Type B pancreatic cell (in vitro differentiated cells): ENCODE data around the gene PARD3. TPM values are rescaled to one million over a fixed set of nuclear protein-coding genes. Genes with fewer than 3 reads are reported as not detected.

Experiments used
- DNase-seq: peaks from one replicate; pipeline ENCODE4 v3.0.0; 2021; ENCODE audit warnings: mixed read lengths; ENCODE audit not compliant: unreplicated experiment; ENCODE audit errors: extremely low spot score
- H3K27ac Mint-ChIP-seq: 2 replicates; pipeline ENCODE4 v1.8.0; 2021; ENCODE audit warnings: mild to moderate bottlenecking, mixed read lengths
- H3K27me3 Mint-ChIP-seq: 2 replicates; pipeline ENCODE4 v1.8.0; 2021; ENCODE audit warnings: mixed read lengths
- H3K36me3 Mint-ChIP-seq: 2 replicates; pipeline ENCODE4 v1.8.0; 2021; ENCODE audit warnings: mixed read lengths
- H3K4me1 Mint-ChIP-seq: one replicate; pipeline ENCODE4 v1.8.0; 2021; ENCODE audit warnings: mixed read lengths; ENCODE audit not compliant: unreplicated experiment
- H3K4me3 Mint-ChIP-seq: 2 replicates; pipeline ENCODE4 v1.8.0; 2021; ENCODE audit warnings: mild to moderate bottlenecking, mixed read lengths
- H3K9me3 Mint-ChIP-seq: 2 replicates; pipeline ENCODE4 v1.8.0; 2021; ENCODE audit warnings: mixed read lengths
- total RNA-seq: library from RNA; stranded (reverse); gene quantifications from 2 replicates; pipeline ENCODE4 v1.2.1, GENCODE V29; 2021; ENCODE audit warnings: low replicate concordance
- TF ChIP-seq, protein P1 (sequence below): fragments of 200-600 bp; sonication (generic); conservative IDR thresholded peaks from 2 replicates; pipeline ENCODE4 v1.5.0; 2021; ENCODE audit warnings: antibody characterized with exemption, mild to moderate bottlenecking

Gene PARD3
- total RNA-seq, 1 donor from 2014 or later, result 52.3 TPM

DNA sequence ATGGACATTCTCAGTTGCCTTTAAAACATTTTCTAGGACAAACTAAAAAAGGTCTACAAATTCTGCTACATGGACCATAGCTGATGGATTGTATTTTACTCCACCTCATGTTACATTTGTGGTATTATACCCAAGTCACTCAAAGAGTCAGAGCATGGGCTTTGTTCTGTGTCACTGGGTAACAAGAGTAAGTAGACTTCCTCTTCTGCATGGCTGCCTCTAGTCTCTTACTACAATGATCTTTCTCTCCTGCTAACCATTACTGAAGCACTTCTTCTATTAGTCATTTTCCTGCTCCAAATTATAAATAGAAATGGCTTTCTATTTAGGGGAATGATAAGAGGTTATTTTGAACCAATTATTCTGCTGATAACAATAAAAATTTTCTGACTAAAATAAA lies 753.3 kb downstream of the PARD3 start:
- TF ChIP-seq, protein P1, sequence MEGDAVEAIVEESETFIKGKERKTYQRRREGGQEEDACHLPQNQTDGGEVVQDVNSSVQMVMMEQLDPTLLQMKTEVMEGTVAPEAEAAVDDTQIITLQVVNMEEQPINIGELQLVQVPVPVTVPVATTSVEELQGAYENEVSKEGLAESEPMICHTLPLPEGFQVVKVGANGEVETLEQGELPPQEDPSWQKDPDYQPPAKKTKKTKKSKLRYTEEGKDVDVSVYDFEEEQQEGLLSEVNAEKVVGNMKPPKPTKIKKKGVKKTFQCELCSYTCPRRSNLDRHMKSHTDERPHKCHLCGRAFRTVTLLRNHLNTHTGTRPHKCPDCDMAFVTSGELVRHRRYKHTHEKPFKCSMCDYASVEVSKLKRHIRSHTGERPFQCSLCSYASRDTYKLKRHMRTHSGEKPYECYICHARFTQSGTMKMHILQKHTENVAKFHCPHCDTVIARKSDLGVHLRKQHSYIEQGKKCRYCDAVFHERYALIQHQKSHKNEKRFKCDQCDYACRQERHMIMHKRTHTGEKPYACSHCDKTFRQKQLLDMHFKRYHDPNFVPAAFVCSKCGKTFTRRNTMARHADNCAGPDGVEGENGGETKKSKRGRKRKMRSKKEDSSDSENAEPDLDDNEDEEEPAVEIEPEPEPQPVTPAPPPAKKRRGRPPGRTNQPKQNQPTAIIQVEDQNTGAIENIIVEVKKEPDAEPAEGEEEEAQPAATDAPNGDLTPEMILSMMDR, result no peak
- Mint-ChIP-seq H3K4me1 (no peaks in the 10 kb centered on the region), H3K27me3 (no peaks in the 10 kb centered on the region), H3K36me3 (no peaks in the 10 kb centered on the region), H3K27ac (no peak overlapping the region), H3K4me3 (no peak overlapping the region), H3K9me3 (no peaks in the 10 kb centered on the region)
- DNase-seq, result no peak
